Breast epithelium (tissue), 4 donors: ENCODE results near the gene FSIP1. TPM values are rescaled to one million over a fixed set of nuclear protein-coding genes. Genes with fewer than 3 reads are reported as not detected.

Experiments
- DNase-seq, 2 donors: peaks; one replicate each; pipeline ENCODE4 v3.0.0-alpha.2; 2019; ENCODE audit warnings: low spot score in 2 of 2
- H3K27ac ChIP-seq, 2 donors: fragments of 200-600 bp; sonication (generic) in 1 of 2; one replicate each; pipeline ENCODE4 v1.5.1; 2016 to 2019; ENCODE audit warnings: mild to moderate bottlenecking in 1 of 2
- H3K27me3 ChIP-seq, 2 donors: fragments of 200-600 bp; sonication (generic) in 1 of 2; one replicate each; pipeline versions ENCODE4 v1.5.1 to v1.6.0; 2017 to 2019; ENCODE audit warnings: control low read depth in 1 of 2, mild to moderate bottlenecking in 1 of 2
- H3K36me3 ChIP-seq: fragments of 200-600 bp; one replicate; pipeline ENCODE4 v1.5.1; 2019
- H3K4me1 ChIP-seq, 2 donors: fragments of 200-600 bp; sonication (generic); one replicate each; pipeline ENCODE4 v1.5.1; 2016 to 2019; ENCODE audit warnings: control low read depth in 1 of 2
- H3K4me3 ChIP-seq, 3 donors: fragments of 200-600 bp; sonication (generic); 1 replicate in 2 of 3; 2 replicates in 1 of 3; pipeline ENCODE4 v1.5.1; 2016 to 2019; ENCODE audit warnings: mild to moderate bottlenecking in 3 of 3, moderate library complexity in 2 of 3
- H3K9me3 ChIP-seq, 2 donors: fragments of 200-600 bp; sonication (generic) in 1 of 2; one replicate each; pipeline ENCODE4 v1.5.1; 2016 to 2019; ENCODE audit warnings: control low read depth in 1 of 2
- CTCF ChIP-seq, 3 donors: fragments of 450-650 bp; IDR thresholded peaks; one replicate each; pipeline ENCODE4 v1.5.1; 2016 to 2017; ENCODE audit warnings: antibody characterized with exemption in 3 of 3, mild to moderate bottlenecking in 3 of 3, moderate library complexity in 3 of 3
- POLR2A ChIP-seq: fragments of 450-650 bp; IDR thresholded peaks from one replicate; pipeline ENCODE4 v1.6.1; 2016; ENCODE audit warnings: antibody characterized with exemption, mild to moderate bottlenecking, moderate library complexity
- POLR2AphosphoS5 ChIP-seq, 3 donors: sonication (generic); formaldehyde crosslinking; IDR thresholded peaks; one replicate each; pipeline ENCODE4 v1.6.1; 2017; ENCODE audit warnings: antibody characterized with exemption in 3 of 3
- intact Hi-C: fragments of 100-400 bp; cut with DNase I; formaldehyde crosslinking; loops from one replicate; pipeline ENCODE4 v1.15.1; 2023; ENCODE audit warnings: low total_unique reads
- total RNA-seq, 3 donors: library from RNA; depleted of rRNA; stranded (reverse); fragments of >200 nt; gene quantifications; one replicate each; pipeline ENCODE4 v1.1.0, GENCODE V29; 2016

FSIP1 gene
- total RNA-seq, 3 donors from 2014 or later: 0.32 to 23.3 (median 16.2) TPM

- no peak for DNase-seq
- Histone ChIP-seq H3K27me3 (no peaks in the 10 kb centered on the region), H3K4me1 (peaks cover 0 to 5% of the 10 kb centered on the region in 2 donors), H3K4me3 (no peak overlapping the region), H3K27ac (no peak overlapping the region), H3K9me3 (no peaks in the 10 kb centered on the region), H3K36me3 (no peaks in the 10 kb centered on the region)
- TF ChIP-seq CTCF (IDR thresholded peaks at IDR 0.05) (no peak), POLR2A (no peak), POLR2AphosphoS5 (IDR thresholded peaks at IDR 0.05) (no peak)
- intact Hi-C loops: no loop called here
These were observed 155.0 kb downstream of the FSIP1 start for GRCh38 chr15:39627451-39628143.

GRCh38 chr15:39625856-39626255 is 156.8 kb downstream of the FSIP1 start:
- Histone ChIP-seq H3K27ac (no peak overlapping the region), H3K4me1 (peaks cover 0 to 5% of the 10 kb centered on the region in 2 donors), H3K9me3 (no peaks in the 10 kb centered on the region), H3K27me3 (no peaks in the 10 kb centered on the region), H3K36me3 (no peaks in the 10 kb centered on the region), H3K4me3 (no peak overlapping the region)
- no peak for DNase-seq
- TF ChIP-seq POLR2A (no peak), POLR2AphosphoS5 (IDR thresholded peaks at IDR 0.05) (no peak), CTCF (IDR thresholded peaks at IDR 0.05) (no peak)
- intact Hi-C loops: no loop called here

- TF ChIP-seq POLR2AphosphoS5 (IDR thresholded peaks at IDR 0.05) (no peak), CTCF (IDR thresholded peaks at IDR 0.05) (no peak), POLR2A (no peak)
- intact Hi-C loops: no loop called here
- H3K36me3 ChIP-seq: no peaks in the 10 kb centered on the region
- peaks cover 0 to 5% of the 10 kb centered on the region in 2 donors for H3K4me1 ChIP-seq
- no peaks in the 10 kb centered on the region for H3K27me3 ChIP-seq
- peak overlapping the region; percentile 87 to 88 for H3K27ac ChIP-seq
- no peak for DNase-seq
- no peaks in the 10 kb centered on the region for H3K9me3 ChIP-seq
- no peak overlapping the region for H3K4me3 ChIP-seq
These were observed 157.2 kb downstream of the FSIP1 start for GRCh38 chr15:39625451-39625850.

GRCh38 chr15:39624806-39625205 is 157.8 kb downstream of the FSIP1 start:
- Histone ChIP-seq H3K27me3 (no peaks in the 10 kb centered on the region), H3K4me3 (no peak overlapping the region), H3K4me1 (peaks cover 0 to 5% of the 10 kb centered on the region in 2 donors), H3K27ac (peak overlapping the region; percentile 87 to 88), H3K36me3 (no peaks in the 10 kb centered on the region), H3K9me3 (no peaks in the 10 kb centered on the region)
- intact Hi-C loops: no loop called here
- TF ChIP-seq CTCF (IDR thresholded peaks at IDR 0.05) (peak in 1 of 3 donors; percentile 21), POLR2A (no peak), POLR2AphosphoS5 (IDR thresholded peaks at IDR 0.05) (peak in 2 of 3 donors; percentile 19 to 44)
- peak; percentile 60 to 69 for DNase-seq

GRCh38 chr15:39623529-39623931 is 159.1 kb downstream of the FSIP1 start:
- TF ChIP-seq CTCF (IDR thresholded peaks at IDR 0.05): no peak
- no peak for TF ChIP-seq POLR2AphosphoS5 (IDR thresholded peaks at IDR 0.05)
- TF ChIP-seq POLR2A: no peak

More at GRCh38 chr15:39623529-39623931, 159.1 kb downstream of the FSIP1 start:
- Histone ChIP-seq H3K9me3 (no peaks in the 10 kb centered on the region), H3K27me3 (no peaks in the 10 kb centered on the region), H3K36me3 (no peaks in the 10 kb centered on the region), H3K4me1 (peaks cover 0 to 5% of the 10 kb centered on the region in 2 donors), H3K4me3 (no peak overlapping the region), H3K27ac (peak overlapping the region; percentile 87 to 88)
- DNase-seq: no peak
- intact Hi-C loops: no loop called here
